Choroid plexus epithelial cell (primary cell): ENCODE measurements around the gene ELK4.

ENCODE experiments used
- DNase-seq: peaks from one replicate; pipeline ENCODE4 v3.0.0-alpha.2; 2010; ENCODE audit warnings: low read depth
- H3K4me3 ChIP-seq: 2 replicates; pipeline ENCODE4 v1.5.1; 2011; ENCODE audit warnings: low read depth, mild to moderate bottlenecking, control low read depth, low read length, moderate library complexity
- CTCF ChIP-seq: conservative IDR thresholded peaks from 2 replicates; pipeline ENCODE4 v1.5.1; 2011; ENCODE audit warnings: low read depth, mild to moderate bottlenecking, control low read depth, inconsistent platforms, low read length, moderate library complexity

Gene ELK4

GRCh38 chr1:205658943-205659581 is 27.3 kb upstream of the ELK4 start:
- no peak overlapping the region for H3K4me3 ChIP-seq
- peak; percentile 79 for DNase-seq
- peak; percentile 94 for TF ChIP-seq CTCF

- TF ChIP-seq CTCF: no peak
- peak; percentile 45 for DNase-seq
- no peak overlapping the region for H3K4me3 ChIP-seq
Observed at GRCh38 chr1:205656236-205656635, 24.4 kb upstream of the ELK4 start.

GRCh38 chr1:205652984-205653383 is 21.2 kb upstream of the ELK4 start:
- H3K4me3 ChIP-seq: no peak overlapping the region
- DNase-seq: no peak
- no peak for TF ChIP-seq CTCF

DNA sequence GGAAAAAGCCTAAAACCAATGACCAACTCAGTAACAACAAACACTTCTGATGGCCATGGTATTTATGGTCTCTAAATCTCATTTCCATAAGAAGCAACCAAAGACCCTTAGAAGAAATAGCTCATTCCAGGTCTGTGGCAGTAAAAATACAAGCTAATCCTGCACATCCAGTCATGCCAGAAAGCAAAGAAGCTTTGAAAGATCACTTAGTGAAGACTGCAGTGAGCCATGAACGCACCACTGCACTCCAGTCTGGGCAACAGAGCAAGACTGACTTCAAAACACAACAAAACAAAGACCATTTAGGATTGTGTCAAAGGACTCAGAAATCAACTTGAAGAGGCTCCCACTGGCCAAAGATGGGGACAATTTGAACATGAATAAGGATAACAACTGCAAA is 18.4 kb upstream of the ELK4 start:
- no peak for DNase-seq
- no peak for TF ChIP-seq CTCF
- H3K4me3 ChIP-seq: no peak overlapping the region

- TF ChIP-seq CTCF: no peak
- no peak overlapping the region for H3K4me3 ChIP-seq
- DNase-seq: no peak
Observed at GRCh38 chr1:205645519-205645918, 13.7 kb upstream of the ELK4 start.

DNA sequence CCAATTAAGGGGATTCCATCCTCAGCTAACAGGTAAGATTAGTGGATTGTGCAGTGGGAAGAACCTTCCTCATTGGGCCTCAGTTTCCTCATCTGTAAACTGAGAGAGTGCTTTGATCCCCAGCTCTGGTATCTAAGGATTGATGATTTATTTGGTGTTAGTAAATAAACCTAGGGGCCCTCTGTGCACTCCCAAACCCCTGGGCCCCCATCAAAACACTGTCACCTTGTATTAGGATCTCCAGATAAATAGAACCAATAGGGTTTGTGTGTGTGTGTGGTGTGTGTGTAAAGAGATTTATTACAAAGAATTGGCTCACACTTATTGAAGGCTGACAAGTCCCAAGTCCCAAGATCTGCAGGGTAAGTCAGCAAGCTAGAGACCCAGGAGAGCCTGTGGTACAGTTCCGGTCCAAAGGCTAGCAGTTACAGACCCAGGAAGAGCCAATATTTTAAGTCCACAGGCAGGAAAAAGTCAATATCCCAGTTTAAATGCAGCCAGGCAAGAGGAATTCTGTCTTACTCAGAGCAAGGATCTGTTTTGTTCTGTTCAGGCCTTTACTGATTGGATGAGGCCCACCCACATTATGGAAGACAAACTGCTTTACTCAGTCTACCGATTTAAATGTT is 11.0 kb upstream of the ELK4 start:
- no peak for TF ChIP-seq CTCF
- no peak for DNase-seq
- H3K4me3 ChIP-seq: no peak overlapping the region

DNA sequence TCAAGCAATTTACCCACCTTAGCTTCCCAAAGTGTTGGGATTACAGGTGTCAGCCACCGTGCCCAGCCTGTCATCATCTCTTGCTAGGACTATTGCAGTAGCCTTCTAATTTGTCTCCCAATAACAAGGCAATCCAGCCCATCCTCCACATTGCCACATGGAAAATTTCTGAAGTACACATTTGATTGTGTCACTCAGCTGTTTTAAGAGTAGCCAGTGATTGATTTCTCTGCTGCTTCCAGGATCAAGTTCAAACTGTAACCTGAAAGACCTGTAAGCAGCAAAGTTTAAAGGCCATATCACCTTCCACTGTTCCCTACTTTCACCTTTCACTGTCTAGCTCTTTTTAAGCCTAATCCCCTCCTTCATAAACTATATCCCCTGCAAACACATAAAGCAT is 7.8 kb upstream of the ELK4 start:
- H3K4me3 ChIP-seq: no peak overlapping the region
- no peak for TF ChIP-seq CTCF
- no peak for DNase-seq
